ENCODE measurements around the gene DYNC1I1. TPM values are rescaled to one million over a fixed set of nuclear protein-coding genes. Genes with fewer than 3 reads are reported as not detected.

The DYNC1I1 gene
- total and polyA plus RNA-seq, 2 of the 4 experiments (the other 2 are of a cell fraction): under 0.01 to 0.15 TPM

GRCh38 chr7:96028729-96029128 lies 256.4 kb downstream of the DYNC1I1 start:
- ChIA-PET CTCF (no interaction called here), POLR2A (ENCODE audit: unreplicated experiment) (no interaction called here)
- Histone ChIP-seq H2AK9ac (replicated peaks; ENCODE audit: low read depth, low read length, poor library complexity) (no peak overlapping the region), H2BK20ac (ENCODE audit: low read depth, low read length) (no peak overlapping the region), H3K18ac (ENCODE audit: low read depth, low read length) (no peak overlapping the region), H3K4me2 (ENCODE audit: low read depth, low read length) (no peak overlapping the region), H3K4me3 (ENCODE audit: insufficient read depth, low read depth, low read length) (no peak overlapping the region), H3K56ac (ENCODE audit: extremely low read depth, insufficient read depth, low read length) (no peak overlapping the region), H2BK120ac (ENCODE audit: low read depth, low read length) (no peak overlapping the region), H3K9me3 (ENCODE audit: control insufficient read depth, insufficient read depth, low read length) (no peaks in the 10 kb centered on the region), H3K4ac (ENCODE audit: low read depth, low read length) (no peak overlapping the region), H3K27me3 (ENCODE audit: control insufficient read depth, insufficient read depth, low read length) (no peaks in the 10 kb centered on the region), H3K27ac (ENCODE audit: insufficient read depth, low read length) (no peak overlapping the region), H2AFZ (replicated peaks; ENCODE audit: low read length, poor library complexity) (no peak overlapping the region), H4K20me1 (ENCODE audit: insufficient read depth, low read length) (no peaks in the 10 kb centered on the region), H4K8ac (ENCODE audit: low read depth in 2 of 2, low read length in 2 of 2) (no peak overlapping the region), H2BK15ac (ENCODE audit: low read depth, low read length) (no peak overlapping the region), H3K14ac (replicated peaks; ENCODE audit: low read depth, low read length) (no peak overlapping the region), H3K4me1 (ENCODE audit: control insufficient read depth, insufficient read depth, low read length) (no peaks in the 10 kb centered on the region), H4K5ac (ENCODE audit: low read depth, low read length) (no peak overlapping the region), H3K9me1 (ENCODE audit: insufficient read depth, low read length) (no peaks in the 10 kb centered on the region), H3K36me3 (ENCODE audit: control insufficient read depth, insufficient read depth, low read length) (no peaks in the 10 kb centered on the region), H2BK5ac (ENCODE audit: low read depth, low read length, poor library complexity, severe bottlenecking) (no peak overlapping the region), H3K9ac (ENCODE audit: low read depth, low read length) (no peak overlapping the region), H3K23ac (ENCODE audit: low read depth, low read length) (no peak overlapping the region), H4K91ac (ENCODE audit: insufficient read depth, low read depth, low read length) (no peak overlapping the region), H3K79me1 (ENCODE audit: low read depth in 1 of 2, low read length in 2 of 2) (no peaks in the 10 kb centered on the region), H2AK5ac (ENCODE audit: low read depth, low read length) (no peak overlapping the region)
- intact Hi-C loops (cut with micrococcal nuclease) (no loop called here), dilution Hi-C loops (cut with HindIII; ENCODE audit: low sequenced_read_pairs, unreplicated experiment) (no loop called here), in situ Hi-C loops (cut with MboI; ENCODE audit: low sequenced_read_pairs) (no loop called here)
- no peak for ATAC-seq (ENCODE audit: low read depth)
- TF ChIP-seq RCOR1 (IDR thresholded peaks at IDR 0.05; ENCODE audit: insufficient replicate concordance, low read length): no peak
- DNase-seq: no peak
- no CpG with 5 or more reads among the region's 1 CpG for WGBS, 2 experiments (ENCODE audit: extremely low coverage in 2 of 2, insufficient read length in 1 of 2)
- BruUV-seq (replicated peaks): no TSS peak
